Sciatic nerve (tissue), 2 donors: Measurements from ENCODE around the gene SELENOO. TPM values are rescaled to one million over a fixed set of nuclear protein-coding genes. Genes with fewer than 3 reads are reported as not detected.
"Not testable (repeated sequence)": the region's sequence is repeated elsewhere in the genome, so short reads cannot be mapped to it uniquely, and the experiment has no call there.

ENCODE experiments used
- ATAC-seq: fragments of 200-7000 bp; cut with Tn5 transposase; one replicate; pipeline ENCODE4 v1.9.1; 2020; ENCODE audit warnings: mild to moderate bottlenecking, moderate library complexity
- DNase-seq: peaks from one replicate; pipeline ENCODE4 v3.0.0-alpha.2; 2020; ENCODE audit warnings: low spot score
- intact Hi-C: fragments of 100-400 bp; cut with DNase I; formaldehyde crosslinking; loops from one replicate; pipeline ENCODE4 v1.14.2; 2022
- total RNA-seq: library from RNA; stranded (reverse); fragmentation: NEBNext Ultra II Directional; extraction: Animal tissue kit (Norgen Biotek cat#: 25700); gene quantifications from one replicate; pipeline ENCODE4 v1.2.1, GENCODE V29; 2021
- donor health status: DM: no; HTN: no; CAD: no.
- donor health status: DM: no; HTN: no; CAD: no.

Gene SELENOO
- total RNA-seq, 1 donor from 2014 or later = 22.6 TPM

DNA sequence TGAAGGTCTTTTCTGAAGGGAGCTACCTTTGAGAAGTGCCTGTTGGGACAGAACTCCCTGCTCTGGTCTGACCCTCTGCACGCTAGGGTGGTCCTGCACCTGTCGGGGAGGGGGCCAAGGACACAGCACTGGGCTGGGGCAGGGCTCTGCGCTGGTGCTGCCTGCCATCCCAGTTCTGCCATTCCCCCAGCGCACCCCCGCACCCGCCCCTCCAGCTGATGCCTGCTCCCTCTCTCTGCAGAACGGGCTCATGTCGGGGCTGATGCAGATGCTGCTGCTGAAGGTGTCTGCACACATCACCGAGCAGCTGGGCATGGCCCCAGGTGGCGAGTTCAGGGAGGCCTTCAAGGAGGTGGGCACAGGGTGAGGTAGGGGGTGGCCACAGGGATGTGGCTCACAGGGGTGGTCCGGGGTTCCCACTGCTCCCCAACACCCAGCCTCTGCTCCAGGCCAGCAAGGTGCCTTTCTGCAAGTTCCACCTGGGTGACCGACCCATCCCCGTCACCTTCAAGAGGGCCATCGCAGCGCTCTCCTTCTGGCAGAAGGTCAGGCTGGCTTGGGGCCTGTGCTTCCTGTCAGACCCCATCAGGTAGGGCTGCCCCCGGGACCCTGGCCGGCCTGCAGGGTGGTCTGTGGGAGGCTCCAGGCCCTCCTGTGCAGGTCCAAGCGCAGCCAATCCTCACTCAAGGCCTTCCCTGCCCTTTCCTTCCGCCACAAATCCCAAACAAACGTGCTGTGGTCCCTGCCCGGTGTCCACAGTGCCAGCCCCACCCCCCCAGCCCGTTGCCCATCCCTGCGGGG is 3.6 kb upstream of the SELENOO start:
- ATAC-seq = no peak
- no peak for DNase-seq
- intact Hi-C loops = no loop called here

DNA sequence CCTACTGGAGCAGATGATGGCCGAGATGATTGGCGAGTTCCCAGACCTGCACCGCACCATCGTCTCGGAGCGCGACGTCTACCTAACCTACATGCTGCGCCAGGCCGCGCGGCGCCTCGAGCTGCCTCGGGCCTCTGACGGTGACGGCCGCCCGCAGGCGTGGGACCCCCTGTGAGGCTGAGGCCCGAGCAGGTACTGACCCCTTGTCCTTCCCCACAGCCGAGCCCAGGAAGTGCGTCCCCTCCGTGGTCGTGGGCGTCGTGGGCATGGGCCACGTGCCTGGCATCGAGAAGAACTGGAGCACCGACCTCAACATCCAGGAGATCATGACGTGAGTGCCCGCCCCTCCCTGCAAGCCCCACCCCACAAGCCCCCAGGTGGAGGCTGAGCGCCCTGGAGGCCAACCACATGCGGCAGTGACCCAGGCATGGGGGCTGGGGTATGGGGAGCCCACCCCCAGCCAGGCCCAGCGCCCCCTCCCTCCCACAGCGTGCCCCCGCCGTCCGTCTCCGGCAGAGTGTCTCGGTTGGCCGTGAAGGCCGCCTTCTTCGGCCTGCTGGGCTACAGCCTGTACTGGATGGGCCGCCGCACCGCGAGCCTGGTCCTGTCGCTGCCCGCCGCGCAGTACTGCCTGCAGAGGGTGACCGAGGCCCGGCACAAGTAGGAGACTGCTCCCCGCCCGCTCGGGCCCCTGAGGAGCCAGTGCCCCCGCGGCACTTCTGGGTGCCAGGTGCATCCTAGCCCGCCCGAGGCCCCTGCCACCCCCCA is 2.8 kb upstream of the SELENOO start:
- intact Hi-C loops = no loop called here
- ATAC-seq (no peak), DNase-seq (no peak)

DNA sequence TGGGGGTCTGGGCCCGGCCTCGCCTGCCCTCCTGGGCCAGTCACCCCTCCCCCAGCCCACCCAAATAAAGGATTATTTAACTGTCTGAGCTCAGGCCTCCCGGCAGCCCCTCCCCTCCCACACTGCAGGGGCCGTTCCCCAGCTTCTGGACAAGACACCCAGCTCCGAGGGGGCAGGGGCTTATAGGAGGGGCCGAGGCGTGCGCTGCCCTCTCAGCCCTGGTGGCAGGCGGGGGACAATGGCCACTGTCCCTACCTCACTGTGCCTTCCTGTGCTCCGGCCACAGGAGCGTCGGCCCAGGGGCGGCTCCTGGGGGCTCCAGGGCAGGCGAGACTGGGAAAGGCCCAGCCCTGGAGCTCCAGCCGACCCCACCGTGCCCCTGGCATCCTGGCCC is 2.2 kb upstream of the SELENOO start:
- DNase-seq (no peak), ATAC-seq (no peak)
- intact Hi-C loops = no loop called here

DNA sequence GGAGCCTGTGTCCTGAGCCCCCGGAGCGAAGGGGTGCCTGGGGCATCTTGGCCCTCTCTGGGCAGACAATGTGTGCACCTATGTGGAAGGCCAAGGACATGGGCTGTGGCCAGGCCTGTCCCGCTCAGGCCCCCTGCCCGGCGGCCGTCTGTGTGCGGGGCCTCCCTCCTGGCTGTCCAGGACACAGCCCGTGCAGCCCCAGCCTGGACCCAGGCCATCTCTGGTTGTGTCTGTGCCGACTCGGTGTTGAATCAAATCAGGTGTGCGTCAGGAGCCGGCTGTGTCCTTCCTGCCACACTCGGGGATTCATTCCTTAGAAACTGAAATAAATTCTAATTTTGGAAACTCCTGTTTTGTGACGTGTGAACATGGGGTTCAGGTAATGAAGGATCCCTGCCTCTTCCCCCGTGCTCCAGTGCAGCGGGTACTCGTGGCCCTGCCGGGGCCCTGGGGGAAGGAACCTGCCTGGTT is 1.5 kb upstream of the SELENOO start:
- DNase-seq = no peak
- intact Hi-C loops = no loop called here
- ATAC-seq = no peak

DNA sequence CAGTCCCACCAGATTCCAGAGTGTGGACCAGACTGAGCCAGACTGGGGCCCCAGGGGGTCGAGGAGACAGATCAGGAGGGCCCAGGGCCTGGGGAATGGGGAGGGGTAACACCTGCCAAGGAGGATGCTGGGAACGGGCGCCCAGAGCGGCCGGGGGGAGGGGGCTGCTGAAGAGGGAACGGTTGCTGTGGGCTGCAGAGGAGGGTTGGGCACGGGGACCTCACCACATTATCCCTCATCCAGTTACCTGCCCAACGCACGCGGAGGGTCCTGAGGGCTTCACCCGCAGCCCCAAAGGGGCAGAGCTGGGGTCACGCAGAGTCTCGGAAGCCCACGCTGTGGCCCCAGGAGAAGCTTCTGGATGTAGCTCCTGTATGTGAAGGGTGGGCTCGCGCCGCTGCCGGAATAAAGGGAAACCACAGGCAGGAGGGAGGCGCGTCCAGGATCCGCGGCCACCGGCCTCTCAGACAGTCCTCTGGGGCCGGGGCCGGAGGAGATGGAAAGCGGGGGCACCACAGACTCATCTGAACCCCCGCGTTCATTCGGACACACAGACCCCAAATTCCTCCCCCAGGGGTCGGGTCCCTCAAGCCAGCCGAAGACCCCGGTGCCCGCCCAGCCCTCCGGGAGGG is 866 bp upstream of the SELENOO start:
- ATAC-seq (peak; percentile 1), DNase-seq (no peak)
- intact Hi-C loops = no loop called here

DNA sequence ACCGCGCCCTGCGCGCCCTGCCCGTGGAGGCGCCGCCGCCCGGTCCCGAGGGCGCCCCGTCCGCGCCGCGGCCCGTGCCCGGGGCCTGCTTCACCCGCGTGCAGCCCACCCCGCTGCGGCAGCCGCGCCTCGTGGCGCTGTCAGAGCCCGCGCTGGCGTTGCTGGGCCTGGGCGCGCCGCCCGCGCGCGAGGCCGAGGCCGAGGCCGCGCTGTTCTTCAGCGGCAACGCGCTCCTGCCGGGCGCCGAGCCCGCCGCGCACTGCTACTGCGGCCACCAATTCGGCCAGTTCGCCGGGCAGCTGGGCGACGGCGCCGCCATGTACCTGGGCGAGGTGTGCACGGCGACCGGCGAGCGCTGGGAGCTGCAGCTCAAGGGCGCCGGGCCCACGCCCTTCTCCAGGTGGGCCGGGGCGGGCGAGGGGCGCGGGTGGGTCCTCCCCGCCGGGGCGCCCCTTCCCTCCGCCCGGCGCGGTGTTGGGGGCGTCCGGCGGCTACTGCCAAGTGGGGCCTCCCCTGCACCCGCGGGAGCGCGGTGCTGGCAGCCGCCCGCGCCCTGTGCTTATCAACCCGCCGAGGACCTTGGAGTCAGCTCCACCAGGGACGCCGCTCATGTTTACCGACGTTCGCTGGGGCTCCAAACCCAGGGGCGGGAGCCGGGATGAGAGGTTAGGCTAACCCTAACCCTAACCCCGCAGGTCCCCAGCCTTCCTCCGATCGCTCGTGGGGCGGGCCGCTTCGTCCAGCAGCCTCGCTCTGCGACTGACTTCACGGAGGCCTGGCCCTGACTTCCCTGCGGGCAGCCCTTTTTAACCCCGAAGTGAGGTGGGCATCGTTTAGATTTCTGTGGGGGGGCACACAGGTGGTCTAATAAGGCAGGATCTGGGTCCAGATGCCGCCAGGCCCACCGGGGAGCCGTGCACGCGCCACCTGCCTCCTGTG is 649 bp downstream of the SELENOO start:
- intact Hi-C loops = no loop called here
- DNase-seq = no peak
- no peak for ATAC-seq

DNA sequence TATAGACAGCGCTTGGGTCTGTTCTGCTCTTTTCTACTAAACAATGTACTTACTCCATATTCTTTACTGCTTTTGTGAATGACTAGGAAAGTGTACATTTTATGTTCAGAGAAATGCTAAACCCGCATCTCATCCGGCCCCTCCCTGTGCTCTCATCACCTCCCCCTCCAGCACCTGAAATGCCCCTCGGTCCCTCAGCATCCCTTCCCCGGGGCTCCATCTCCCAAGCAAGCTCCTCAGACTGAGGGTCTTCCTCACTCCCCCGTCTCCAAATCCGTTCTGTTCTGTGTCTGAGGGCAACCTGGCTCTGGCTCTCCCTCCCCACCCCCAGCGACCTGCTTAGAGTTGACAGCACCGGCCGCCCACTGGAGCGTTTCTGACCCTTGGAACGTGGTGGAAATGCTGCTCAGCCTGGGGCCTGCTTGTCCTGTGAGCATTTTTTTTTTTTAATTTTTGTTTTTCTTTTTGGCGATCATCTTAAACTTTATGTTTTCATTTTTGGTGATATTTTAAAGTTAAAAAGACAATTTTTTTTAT is 1.4 kb downstream of the SELENOO start:
- intact Hi-C loops = no loop called here
- DNase-seq = no peak
- ATAC-seq = no peak

DNA sequence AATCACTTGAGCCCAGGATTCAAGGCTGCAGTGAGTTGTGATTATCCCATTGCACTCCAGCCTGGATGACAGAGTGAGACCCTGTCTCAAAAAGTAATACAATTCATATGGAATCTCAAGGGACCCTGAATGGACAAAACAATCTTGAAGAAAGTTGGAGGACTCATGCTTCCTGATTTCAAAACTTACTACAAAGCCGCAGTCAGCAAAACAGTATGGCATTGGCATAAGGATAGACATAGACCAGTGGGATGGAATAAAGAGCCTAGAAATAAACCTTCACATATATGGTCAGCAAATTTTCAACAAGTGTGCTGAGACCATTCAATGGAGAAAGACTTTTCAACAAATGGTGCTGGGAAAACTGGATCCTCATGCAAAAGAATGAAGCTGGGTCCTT is 2.5 kb downstream of the SELENOO start:
- intact Hi-C loops = no loop called here
- no peak for DNase-seq
- ATAC-seq = no peak

DNA sequence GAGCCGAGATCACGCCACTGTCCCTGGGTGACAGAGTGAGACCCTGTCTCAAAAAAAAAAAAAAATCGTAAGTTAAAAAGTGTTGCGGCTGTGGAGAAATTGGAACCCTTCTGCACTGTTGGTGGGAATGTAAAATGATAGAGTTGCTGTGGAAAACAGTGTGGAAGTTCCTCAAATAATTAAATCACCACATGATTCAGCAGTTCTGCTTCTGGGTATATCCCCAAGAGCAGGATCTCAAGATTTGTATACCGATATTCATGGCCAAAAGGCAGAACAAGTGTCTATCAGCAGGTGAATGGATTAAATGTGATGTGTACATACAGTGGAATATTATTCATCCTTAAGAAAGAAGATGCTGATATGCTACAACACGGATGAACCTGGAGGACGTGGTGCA is 3.8 kb downstream of the SELENOO start:
- DNase-seq (no peak), ATAC-seq (no peak)
- intact Hi-C loops = no loop called here

DNA sequence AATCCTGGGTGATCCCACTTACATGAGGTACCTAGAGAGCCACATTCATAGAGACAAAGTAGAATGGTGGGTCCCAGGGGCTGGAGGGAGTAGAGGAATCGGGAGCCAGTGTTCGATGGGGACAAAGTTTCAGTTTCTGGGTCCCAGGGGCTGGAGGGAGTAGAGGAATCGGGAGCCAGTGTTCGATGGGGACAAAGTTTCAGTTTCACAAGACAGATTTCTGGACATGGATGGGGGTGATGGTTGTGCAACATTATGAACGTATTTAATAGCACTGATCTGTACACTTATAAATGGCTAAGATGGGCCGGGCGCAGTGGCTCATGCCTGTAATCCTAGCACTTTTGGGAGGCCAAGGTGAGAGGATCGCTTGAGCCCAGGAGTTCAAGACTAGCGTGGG is 4.2 kb downstream of the SELENOO start:
- DNase-seq, ATAC-seq, intact Hi-C loops: not testable (repeated sequence)

DNA sequence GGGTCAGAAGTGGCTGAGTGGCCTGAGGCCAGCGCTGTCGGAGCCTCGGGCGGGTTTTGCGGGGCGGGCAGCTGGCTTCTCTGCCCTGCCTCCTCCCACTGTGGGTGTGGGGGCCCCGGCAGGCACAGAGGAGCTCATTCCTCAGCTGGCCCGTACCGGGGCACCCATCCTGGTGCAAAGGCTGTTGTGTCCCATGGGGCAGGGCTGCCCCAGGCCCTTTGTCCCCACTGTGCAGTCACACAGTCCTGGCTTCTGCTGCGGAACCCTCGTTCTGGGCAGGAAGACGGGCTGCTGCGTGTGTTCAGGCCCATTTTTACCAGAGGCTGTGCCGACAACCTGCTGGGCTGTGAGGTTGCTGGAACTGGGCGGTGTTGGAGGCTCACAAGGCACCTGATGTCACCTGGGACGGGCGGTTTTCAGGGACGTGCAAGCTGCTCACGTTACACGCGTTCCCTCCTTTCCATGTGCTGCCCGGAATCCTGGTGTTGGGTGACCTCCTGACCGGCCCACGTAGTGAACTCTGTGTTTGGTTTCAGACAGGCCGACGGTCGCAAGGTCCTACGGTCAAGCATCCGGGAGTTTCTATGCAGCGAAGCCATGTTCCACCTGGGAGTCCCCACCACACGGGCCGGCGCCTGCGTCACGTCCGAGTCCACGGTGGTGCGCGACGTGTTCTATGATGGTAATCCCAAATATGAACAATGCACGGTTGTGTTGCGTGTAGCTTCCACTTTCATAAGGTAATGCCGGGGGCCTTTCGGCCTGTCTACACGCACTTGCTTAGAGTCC is 5.2 kb downstream of the SELENOO start:
- intact Hi-C loops = no loop called here
- ATAC-seq (no peak), DNase-seq (no peak)

DNA sequence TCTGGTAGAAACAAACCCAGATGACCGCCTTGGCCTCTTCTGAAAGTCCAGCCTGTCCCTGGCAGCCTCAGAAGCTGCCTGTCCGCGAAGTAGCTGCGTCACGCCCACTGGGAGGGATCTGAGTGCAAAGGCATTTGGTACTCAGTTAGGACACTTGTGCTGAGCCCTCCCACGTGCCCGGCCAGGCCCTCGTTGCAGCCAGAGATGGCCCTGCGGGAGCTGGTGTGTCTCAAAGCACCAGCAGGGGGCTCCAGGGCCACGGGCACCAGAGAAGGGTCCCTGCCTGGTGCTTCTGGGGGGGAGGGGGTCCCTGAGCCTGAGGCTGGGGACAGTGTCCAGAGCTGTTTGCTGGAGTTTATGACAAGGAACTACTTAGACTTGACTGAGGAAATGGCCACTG is 5.8 kb downstream of the SELENOO start:
- intact Hi-C loops = no loop called here
- ATAC-seq (peak; percentile 57), DNase-seq (no peak)

DNA sequence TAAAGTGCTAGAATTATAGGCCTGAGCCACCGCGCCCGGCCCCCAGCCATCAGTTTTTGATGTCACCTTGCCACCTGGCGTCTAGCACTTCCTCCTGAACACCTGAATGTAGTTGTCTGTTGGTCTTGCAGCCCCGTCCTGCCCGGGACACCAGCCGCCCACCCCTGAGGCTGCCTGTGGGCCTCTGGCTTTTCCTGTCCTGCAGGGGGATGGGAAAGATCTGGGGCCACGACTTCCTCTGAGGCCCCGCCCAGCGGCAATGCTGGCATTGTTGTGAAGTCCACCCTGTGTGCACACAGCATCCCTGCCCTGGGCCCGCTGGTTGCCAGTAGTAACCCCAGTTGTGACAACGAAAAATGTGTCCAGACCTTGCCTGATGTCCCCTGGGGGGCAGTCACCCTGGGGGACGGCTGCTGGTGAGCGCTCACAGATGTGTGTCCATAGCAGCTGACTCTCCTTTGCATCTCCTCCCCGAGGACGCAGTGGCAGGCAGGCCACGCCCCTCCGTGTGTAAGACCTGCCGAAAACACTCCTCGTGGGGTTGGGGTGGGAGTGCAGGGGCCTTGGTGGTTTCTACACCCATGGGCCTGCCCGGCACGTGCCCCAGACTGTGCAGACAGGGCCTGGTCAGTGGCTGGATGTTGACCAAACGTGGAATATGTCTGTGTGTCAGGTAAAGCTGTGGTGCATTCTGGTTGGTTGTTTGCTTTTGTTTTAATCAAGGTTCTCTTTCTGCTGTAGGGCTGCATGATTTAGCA is 6.8 kb downstream of the SELENOO start:
- intact Hi-C loops = no loop called here
- ATAC-seq = no peak
- no peak for DNase-seq

DNA sequence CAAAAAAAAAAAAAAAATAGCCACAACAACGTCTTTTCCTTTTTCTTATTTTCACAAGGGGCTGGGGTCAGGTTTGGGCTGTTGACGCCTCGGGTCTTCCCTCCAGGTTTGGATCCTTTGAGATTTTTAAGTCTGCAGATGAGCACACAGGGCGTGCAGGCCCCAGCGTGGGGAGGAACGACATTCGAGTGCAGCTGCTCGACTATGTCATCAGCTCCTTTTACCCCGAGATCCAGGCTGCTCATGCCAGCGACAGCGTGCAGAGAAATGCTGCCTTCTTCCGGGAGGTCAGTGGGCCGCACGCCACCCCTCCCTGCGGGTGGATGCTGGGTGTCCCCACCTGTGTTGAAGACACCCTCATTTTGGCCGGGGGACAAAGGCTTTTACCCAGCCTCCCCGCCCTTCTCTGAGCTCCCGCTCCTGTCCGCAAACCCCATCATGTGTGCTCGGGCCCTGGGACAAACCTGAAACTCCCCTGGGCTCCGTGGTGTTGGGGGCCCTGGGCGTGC is 7.7 kb downstream of the SELENOO start:
- intact Hi-C loops = no loop called here
- DNase-seq = no peak
- no peak for ATAC-seq

DNA sequence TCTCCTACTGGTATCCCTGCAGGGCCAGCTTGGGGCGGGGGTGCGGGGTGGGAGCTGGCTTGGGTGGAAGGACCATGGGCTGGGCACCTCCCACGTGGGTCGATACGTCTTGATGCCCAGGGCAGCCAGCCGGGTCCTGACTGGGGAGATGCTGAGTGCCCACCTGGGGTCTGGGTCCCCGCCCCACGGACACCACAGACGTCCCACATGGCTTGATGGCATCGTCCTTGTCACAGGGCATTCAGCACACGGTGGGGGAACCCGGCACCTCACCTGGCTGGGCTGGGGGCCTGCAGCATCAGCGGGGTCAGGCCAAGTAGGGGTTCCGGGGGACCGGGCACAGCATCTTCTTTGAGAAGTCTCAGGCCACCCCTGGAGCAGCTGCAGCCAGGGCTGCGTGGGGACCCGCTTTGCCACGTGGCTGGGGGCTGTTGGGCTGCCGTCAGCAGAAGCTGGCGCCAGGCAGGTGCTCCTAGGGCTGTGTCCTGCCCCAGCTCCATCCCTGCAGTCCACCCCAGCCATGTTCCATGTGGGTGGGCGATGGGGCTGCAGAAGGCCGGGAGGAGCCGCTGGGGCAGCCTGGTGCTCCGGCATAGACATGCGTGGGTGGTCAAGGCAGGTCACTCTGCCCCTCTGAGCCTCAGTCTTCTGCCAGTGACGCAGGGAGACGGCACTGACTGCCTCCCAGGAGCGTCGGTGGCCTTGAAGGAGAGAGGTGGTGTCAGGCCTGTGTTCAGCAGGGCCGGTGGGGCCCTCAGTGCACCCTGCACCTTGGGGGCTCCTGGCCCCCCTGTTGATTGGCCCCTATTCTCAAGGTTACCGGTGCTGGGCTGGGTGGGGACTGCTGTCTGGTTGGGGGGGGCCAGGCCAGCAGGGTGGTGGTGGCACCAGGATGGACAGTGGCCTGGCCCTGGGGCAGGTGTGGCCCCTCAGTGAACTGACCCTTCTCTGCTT is 8.4 kb downstream of the SELENOO start:
- peak; percentile 19 for ATAC-seq
- peak; percentile 57 for DNase-seq
- intact Hi-C loops = no loop called here

DNA sequence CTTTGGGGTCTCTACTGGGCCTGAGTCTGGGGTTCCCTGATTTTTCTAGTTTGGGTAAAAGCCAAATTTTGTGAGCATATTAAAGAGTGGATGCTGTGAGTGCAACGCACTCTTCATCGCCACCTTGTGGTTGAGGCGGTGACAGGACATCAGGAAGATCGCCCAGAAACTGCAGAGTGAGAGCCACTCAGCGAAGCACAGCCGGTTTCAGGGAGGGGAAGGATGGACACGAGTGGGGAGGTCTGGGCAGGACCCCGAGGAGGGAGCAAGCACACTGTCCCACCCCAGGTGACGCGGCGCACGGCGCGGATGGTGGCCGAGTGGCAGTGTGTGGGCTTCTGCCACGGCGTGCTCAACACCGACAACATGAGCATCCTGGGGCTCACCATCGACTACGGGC is 9.1 kb downstream of the SELENOO start:
- ATAC-seq (peak; percentile 46), DNase-seq (peak; percentile 85)
- intact Hi-C loops = no loop called here
